ENCODE data around the gene FRYL.

- TF ChIP-seq CTCF (IDR thresholded peaks at IDR 0.05) (no peak), EP300 (IDR thresholded peaks at IDR 0.05) (no peak)
These were observed 86.1 kb downstream of the FRYL start for GRCh38 chr4:48693856-48694574.
